ENCODE results near the gene ATP1A1. TPM values are rescaled to one million over a fixed set of nuclear protein-coding genes. Genes with fewer than 3 reads are reported as not detected.

Gene ATP1A1
- total and polyA plus RNA-seq, 9 of the 15 experiments (the other 6 are each of a cell fraction or from before 2014, with no cell fraction given): 99.3 to 513 (median 234) TPM

- TF ChIP-seq PBX2 (CRISPR knock-in tag; IDR thresholded peaks at IDR 0.05; ENCODE audit: low read depth): no peak
- peak; percentile 64; the same call in 1 of the 2 replicates for TF ChIP-seq PBX2 (tag; conservative IDR thresholded peaks at IDR 0.05; ENCODE audit: low read depth)
- TF ChIP-seq ETV6 (IDR thresholded peaks at IDR 0.05; ENCODE audit: borderline replicate concordance in 1 of 2, low read depth in 2 of 2, low read length in 1 of 2): 0 out of 4 replicates have a peak, but pooled peaks of 1 of the 2 experiments have one; percentile 13
- no peak for TF ChIP-seq ETV6 (CRISPR knock-in tag; IDR thresholded peaks at IDR 0.05; ENCODE audit: borderline replicate concordance)
- TF ChIP-seq ATF1 (CRISPR knock-in tag; IDR thresholded peaks at IDR 0.05): no peak
- TF ChIP-seq ATF1 (tag; IDR thresholded peaks at IDR 0.05): peak; percentile 82
- peak; percentile 69 for TF ChIP-seq DMBX1 (CRISPR knock-in tag; IDR thresholded peaks at IDR 0.05; ENCODE audit: borderline replicate concordance)
- TF ChIP-seq U2AF2 (optimal IDR thresholded peaks at IDR 0.05; ENCODE audit: low read depth, low read length): no peak
- peak; percentile 95 for TF ChIP-seq SOX6 (IDR thresholded peaks at IDR 0.05)
- 0 out of 2 replicates have a peak, but pooled peaks have one; percentile 48 for TF ChIP-seq KAT7 (CRISPR knock-in tag; IDR thresholded peaks at IDR 0.05; ENCODE audit: borderline replicate concordance)
- TF ChIP-seq ATF4 (CRISPR knock-in tag; IDR thresholded peaks at IDR 0.05): no peak
- peak; percentile 88 for TF ChIP-seq TCF3 (CRISPR knock-in tag; IDR thresholded peaks at IDR 0.05)
- TF ChIP-seq C11orf30 (IDR thresholded peaks at IDR 0.05; ENCODE audit: low read depth): no peak
- peak; percentile 87 for TF ChIP-seq CBFA2T2 (conservative IDR thresholded peaks at IDR 0.05)
- TF ChIP-seq ZBTB7A (IDR thresholded peaks at IDR 0.05; ENCODE audit: borderline replicate concordance, control insufficient read depth, low read depth, low read length): peak; percentile 87; the same call in 1 of the 2 replicates
- TF ChIP-seq HMBOX1 (IDR thresholded peaks at IDR 0.05): peak; percentile 57; the same call in 1 of the 2 replicates
- TF ChIP-seq ZNF124 (CRISPR knock-in tag; IDR thresholded peaks at IDR 0.05): no peak
- peak; percentile 60; the same call in 1 of the 2 replicates for TF ChIP-seq SUPT5H (IDR thresholded peaks at IDR 0.05)
Observed at GRCh38 chr1:116415699-116416533, 42.9 kb downstream of the ATP1A1 start (continued).
